ENCODE data around the gene ZAR1L.

DNA sequence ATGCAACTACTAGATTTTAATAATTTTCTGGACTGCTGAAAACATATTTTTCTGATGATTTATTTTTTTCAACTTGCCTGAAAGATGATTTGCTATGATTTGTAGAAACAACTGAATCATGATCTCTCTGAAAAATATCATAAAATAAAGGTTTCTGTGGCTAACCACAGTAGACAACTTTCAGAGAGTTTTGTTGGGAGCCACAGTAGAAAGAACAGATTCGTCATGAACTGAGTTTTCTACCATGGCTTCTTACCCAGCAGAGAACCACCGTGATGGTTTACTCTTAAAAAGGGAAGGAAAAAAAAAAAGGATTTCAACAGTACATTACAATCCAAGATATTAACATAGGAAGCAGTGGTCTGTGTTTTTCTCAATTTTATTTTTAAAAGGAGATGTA, 18.0 kb downstream of the ZAR1L start:
- TF ChIP-seq, protein P1, sequence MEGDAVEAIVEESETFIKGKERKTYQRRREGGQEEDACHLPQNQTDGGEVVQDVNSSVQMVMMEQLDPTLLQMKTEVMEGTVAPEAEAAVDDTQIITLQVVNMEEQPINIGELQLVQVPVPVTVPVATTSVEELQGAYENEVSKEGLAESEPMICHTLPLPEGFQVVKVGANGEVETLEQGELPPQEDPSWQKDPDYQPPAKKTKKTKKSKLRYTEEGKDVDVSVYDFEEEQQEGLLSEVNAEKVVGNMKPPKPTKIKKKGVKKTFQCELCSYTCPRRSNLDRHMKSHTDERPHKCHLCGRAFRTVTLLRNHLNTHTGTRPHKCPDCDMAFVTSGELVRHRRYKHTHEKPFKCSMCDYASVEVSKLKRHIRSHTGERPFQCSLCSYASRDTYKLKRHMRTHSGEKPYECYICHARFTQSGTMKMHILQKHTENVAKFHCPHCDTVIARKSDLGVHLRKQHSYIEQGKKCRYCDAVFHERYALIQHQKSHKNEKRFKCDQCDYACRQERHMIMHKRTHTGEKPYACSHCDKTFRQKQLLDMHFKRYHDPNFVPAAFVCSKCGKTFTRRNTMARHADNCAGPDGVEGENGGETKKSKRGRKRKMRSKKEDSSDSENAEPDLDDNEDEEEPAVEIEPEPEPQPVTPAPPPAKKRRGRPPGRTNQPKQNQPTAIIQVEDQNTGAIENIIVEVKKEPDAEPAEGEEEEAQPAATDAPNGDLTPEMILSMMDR (conservative IDR thresholded peaks at IDR 0.05; ENCODE audit: low read depth, low read length) = no peak
- TF ChIP-seq RFX5 (IDR thresholded peaks at IDR 0.05; ENCODE audit: low read depth, low read length) (no peak), FOS (IDR thresholded peaks at IDR 0.05; ENCODE audit: low read depth, low read length) (no peak), POLR2A (IDR thresholded peaks at IDR 0.05; ENCODE audit: low read depth, low read length) (no peak), SMC3 (IDR thresholded peaks at IDR 0.05; ENCODE audit: low read depth, low read length) (no peak), RAD21 (IDR thresholded peaks at IDR 0.05; ENCODE audit: low read length) (no peak), BHLHE40 (IDR thresholded peaks at IDR 0.05; ENCODE audit: low read depth, low read length) (no peak), CHD1 (IDR thresholded peaks at IDR 0.05; ENCODE audit: low read depth, low read length) (no peak), MAFK (IDR thresholded peaks at IDR 0.05; ENCODE audit: low read depth, low read length) (no peak), MXI1 (IDR thresholded peaks at IDR 0.05; ENCODE audit: borderline replicate concordance, low read depth, low read length) (no peak), MAZ (IDR thresholded peaks at IDR 0.05; ENCODE audit: borderline replicate concordance, low read depth, low read length) (no peak), CEBPB (IDR thresholded peaks at IDR 0.05; ENCODE audit: low read depth, low read length) (no peak), NFE2L2 (IDR thresholded peaks at IDR 0.05; ENCODE audit: low read depth, low read length) (no peak)
